Spleen (tissue), 7 donors: ENCODE results near the gene PRKAG3.

Experiments used
- POLR2A ChIP-seq, 3 donors: fragments of 450-650 bp; IDR thresholded peaks; one replicate each; pipeline ENCODE4 v1.5.1; 2017; ENCODE audit warnings: antibody characterized with exemption in 3 of 3, mild to moderate bottlenecking in 1 of 3
- TF ChIP-seq, protein P1 (sequence below), 11 experiments: fragments of 200-600 bp in 7 of 11; fragments of 450-650 bp in 4 of 11; sonication (generic) in 4 of 11; IDR thresholded peaks in 8 of 11; conservative IDR thresholded peaks in 3 of 11; 1 replicate in 7 of 11; 2 replicates in 4 of 11; pipeline versions ENCODE4 v1.4.0 to v1.8.0; 2016 to 2021; ENCODE audit warnings: antibody characterized with exemption in 11 of 11, inconsistent platforms in 4 of 11, mild to moderate bottlenecking in 1 of 11
- donor health status: DM: no; HTN: no; CAD: no; lungs with moderate emphysema.
- donor health status: DM: no; HTN: no; CAD: no.
- donor health status: DM: no; HTN: no; CAD: no.

DNA sequence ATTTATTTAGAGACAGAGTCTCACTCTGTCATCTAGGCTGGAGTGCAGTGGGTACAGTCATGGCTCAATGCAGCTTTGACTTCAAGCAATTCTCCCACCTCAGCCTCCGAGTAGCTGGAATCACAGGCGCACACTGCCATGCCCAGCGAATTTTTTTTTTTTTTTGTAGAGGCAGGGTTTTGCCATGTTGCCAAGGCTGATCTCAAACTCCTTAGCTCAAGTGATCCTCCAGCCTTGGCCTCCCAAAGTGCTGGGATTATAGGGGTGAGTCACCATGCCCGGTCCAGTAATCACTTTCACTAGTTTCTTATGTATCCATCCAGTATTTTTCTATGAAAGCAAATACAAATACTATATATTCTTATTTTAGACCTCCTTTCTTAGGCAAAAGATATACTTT lies 24.0 kb downstream of the PRKAG3 start:
- TF ChIP-seq, protein P1, sequence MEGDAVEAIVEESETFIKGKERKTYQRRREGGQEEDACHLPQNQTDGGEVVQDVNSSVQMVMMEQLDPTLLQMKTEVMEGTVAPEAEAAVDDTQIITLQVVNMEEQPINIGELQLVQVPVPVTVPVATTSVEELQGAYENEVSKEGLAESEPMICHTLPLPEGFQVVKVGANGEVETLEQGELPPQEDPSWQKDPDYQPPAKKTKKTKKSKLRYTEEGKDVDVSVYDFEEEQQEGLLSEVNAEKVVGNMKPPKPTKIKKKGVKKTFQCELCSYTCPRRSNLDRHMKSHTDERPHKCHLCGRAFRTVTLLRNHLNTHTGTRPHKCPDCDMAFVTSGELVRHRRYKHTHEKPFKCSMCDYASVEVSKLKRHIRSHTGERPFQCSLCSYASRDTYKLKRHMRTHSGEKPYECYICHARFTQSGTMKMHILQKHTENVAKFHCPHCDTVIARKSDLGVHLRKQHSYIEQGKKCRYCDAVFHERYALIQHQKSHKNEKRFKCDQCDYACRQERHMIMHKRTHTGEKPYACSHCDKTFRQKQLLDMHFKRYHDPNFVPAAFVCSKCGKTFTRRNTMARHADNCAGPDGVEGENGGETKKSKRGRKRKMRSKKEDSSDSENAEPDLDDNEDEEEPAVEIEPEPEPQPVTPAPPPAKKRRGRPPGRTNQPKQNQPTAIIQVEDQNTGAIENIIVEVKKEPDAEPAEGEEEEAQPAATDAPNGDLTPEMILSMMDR (IDR thresholded peaks at IDR 0.05 in 8 of 11, conservative IDR thresholded peaks at IDR 0.05 in 3 of 11), result no peak
- no peak for TF ChIP-seq POLR2A (IDR thresholded peaks at IDR 0.05)
